H9 (cell line): Measurements from ENCODE around the gene DAB2IP. TPM values are rescaled to one million over a fixed set of nuclear protein-coding genes. Genes with fewer than 3 reads are reported as not detected.

Experiments used
- DNase-seq: peaks from one replicate; pipeline ENCODE4 v3.0.0-alpha.2; 2017
- H2AFZ ChIP-seq: one replicate; pipeline ENCODE4 v1.6.1; 2013; ENCODE audit warnings: mild to moderate bottlenecking, low read length, control low read depth, moderate library complexity
- H2AK5ac ChIP-seq: 2 replicates; pipeline ENCODE4 v1.6.1; 2013; ENCODE audit warnings: low read length, control low read depth, mixed read lengths; ENCODE audit not compliant: insufficient read length
- H2BK120ac ChIP-seq: one replicate; pipeline ENCODE4 v1.6.1; 2013; ENCODE audit warnings: low read depth, mild to moderate bottlenecking, low read length, control low read depth, inconsistent platforms; ENCODE audit not compliant: poor library complexity, severe bottlenecking
- H2BK12ac ChIP-seq: 2 replicates; pipeline ENCODE4 v1.6.1; 2013; ENCODE audit warnings: low read length, control low read depth, mixed read lengths, low read depth; ENCODE audit not compliant: insufficient read length
- H2BK15ac ChIP-seq: 2 replicates; pipeline ENCODE4 v1.6.1; 2013; ENCODE audit warnings: low read depth, low read length, control low read depth
- H2BK20ac ChIP-seq: one replicate; pipeline ENCODE4 v1.6.1; 2013; ENCODE audit warnings: low read depth, mild to moderate bottlenecking, low read length, control low read depth, inconsistent platforms; ENCODE audit not compliant: poor library complexity, severe bottlenecking
- H2BK5ac ChIP-seq: 2 replicates; pipeline ENCODE4 v1.6.1; 2013; ENCODE audit warnings: low read length, control low read depth, mixed read lengths; ENCODE audit not compliant: insufficient read length
- H3K14ac ChIP-seq: 2 replicates; pipeline ENCODE4 v1.6.1; 2013; ENCODE audit warnings: low read length, control low read depth; ENCODE audit not compliant: insufficient read depth
- H3K18ac ChIP-seq: 2 replicates; pipeline ENCODE4 v1.6.1; 2013; ENCODE audit warnings: low read depth, mild to moderate bottlenecking, mixed read lengths, low read length, control low read depth; ENCODE audit not compliant: insufficient read length
- H3K23ac ChIP-seq: 2 replicates; pipeline ENCODE4 v1.6.1; 2013; ENCODE audit warnings: low read length, control low read depth, mixed read lengths, low read depth; ENCODE audit not compliant: insufficient read length
- H3K23me2 ChIP-seq: 2 replicates; pipeline ENCODE4 v1.6.1; 2013; ENCODE audit warnings: low read depth, mild to moderate bottlenecking, mixed read lengths, low read length, control low read depth; ENCODE audit not compliant: insufficient read length, poor library complexity, severe bottlenecking
- H3K27ac ChIP-seq: 2 replicates; pipeline ENCODE4 v1.5.1; 2013; ENCODE audit warnings: low read length, control low read depth, mixed read lengths, low read depth; ENCODE audit not compliant: insufficient read length
- H3K27me3 ChIP-seq: 2 replicates; pipeline ENCODE4 v1.6.1; 2013; ENCODE audit warnings: low read length, control low read depth, inconsistent platforms; ENCODE audit not compliant: insufficient read depth
- H3K4ac ChIP-seq: 2 replicates; pipeline ENCODE4 v1.6.1; 2013; ENCODE audit warnings: low read depth, mild to moderate bottlenecking, control low read depth, inconsistent platforms, low read length, moderate library complexity
- H3K4me1 ChIP-seq: 2 replicates; pipeline ENCODE4 v1.6.1; 2013; ENCODE audit warnings: low read length, control low read depth, inconsistent platforms; ENCODE audit not compliant: insufficient read depth
- H3K4me2 ChIP-seq: 2 replicates; pipeline ENCODE4 v1.6.1; 2013; ENCODE audit warnings: low read length, control low read depth, mixed read lengths; ENCODE audit not compliant: insufficient read length, insufficient read depth
- H3K56ac ChIP-seq: 2 replicates; pipeline ENCODE4 v1.6.1; 2013; ENCODE audit warnings: low read depth, mild to moderate bottlenecking, mixed read lengths, low read length, control low read depth; ENCODE audit not compliant: insufficient read length
- H3K79me1 ChIP-seq: 2 replicates; pipeline ENCODE4 v1.6.1; 2013; ENCODE audit warnings: low read depth, mild to moderate bottlenecking, moderate library complexity, low read length, control low read depth, inconsistent platforms; ENCODE audit not compliant: insufficient read depth, poor library complexity, severe bottlenecking
- H3K79me2 ChIP-seq: 2 replicates; pipeline ENCODE4 v1.6.1; 2013; ENCODE audit warnings: low read length, control low read depth, inconsistent platforms; ENCODE audit not compliant: insufficient read depth
- H3K9ac ChIP-seq: 2 replicates; pipeline ENCODE4 v1.6.1; 2013; ENCODE audit warnings: low read length, control low read depth, mixed read lengths; ENCODE audit not compliant: insufficient read length; ENCODE audit errors: extremely low read depth
- H3K9me3 ChIP-seq: one replicate; pipeline ENCODE4 v1.6.1; 2013; ENCODE audit warnings: low read depth, low read length, inconsistent platforms; ENCODE audit not compliant: control insufficient read depth
- H3T11ph ChIP-seq: one replicate; pipeline ENCODE4 v1.6.1; 2013; ENCODE audit warnings: mild to moderate bottlenecking, low read length, control low read depth, inconsistent platforms
- H4K20me1 ChIP-seq: one replicate; pipeline ENCODE4 v1.6.1; 2013; ENCODE audit not compliant: control insufficient read depth, insufficient read length, insufficient read depth
- H4K5ac ChIP-seq: 2 replicates; pipeline ENCODE4 v1.6.1; 2013; ENCODE audit warnings: low read depth, mild to moderate bottlenecking, mixed read lengths, low read length, control low read depth; ENCODE audit not compliant: insufficient read length
- H4K8ac ChIP-seq: replicated peaks from 2 replicates; pipeline ENCODE4 v1.6.1; 2013; ENCODE audit warnings: low read length, control low read depth, mixed read lengths, low read depth; ENCODE audit not compliant: insufficient read length
- H4K91ac ChIP-seq: 2 replicates; pipeline ENCODE4 v1.6.1; 2013; ENCODE audit warnings: low read depth, mild to moderate bottlenecking, moderate library complexity, mixed read lengths, low read length, control low read depth; ENCODE audit not compliant: insufficient read length
- H3K27ac Mint-ChIP-seq, 3 experiments: 2 replicates in 2 of 3; 3 replicates in 1 of 3; pipeline ENCODE4 v1.8.0; 2020 to 2021; ENCODE audit warnings: mixed read lengths in 3 of 3, mild to moderate bottlenecking in 1 of 3, moderate library complexity in 1 of 3
- H3K27me3 Mint-ChIP-seq: 2 replicates; pipeline ENCODE4 v1.8.0; 2021; ENCODE audit warnings: low read depth, mild to moderate bottlenecking, moderate library complexity, mixed read lengths
- H3K36me3 Mint-ChIP-seq, 3 experiments: 2 replicates in 2 of 3; 3 replicates in 1 of 3; pipeline ENCODE4 v1.8.0; 2020 to 2021; ENCODE audit warnings: low read depth in 3 of 3, mixed read lengths in 3 of 3; ENCODE audit not compliant: insufficient read depth in 1 of 3
- H3K4me1 Mint-ChIP-seq, 2 experiments: 2 replicates each; pipeline ENCODE4 v1.8.0; 2020; ENCODE audit warnings: mixed read lengths in 2 of 2
- H3K4me3 Mint-ChIP-seq, 2 experiments: 2 replicates in 1 of 2; 3 replicates in 1 of 2; pipeline ENCODE4 v1.8.0; 2020 to 2021; ENCODE audit warnings: mild to moderate bottlenecking in 2 of 2, mixed read lengths in 2 of 2, moderate library complexity in 1 of 2
- H3K9me3 Mint-ChIP-seq, 2 experiments: 2 replicates in 1 of 2; 3 replicates in 1 of 2; pipeline ENCODE4 v1.8.0; 2020; ENCODE audit warnings: mild to moderate bottlenecking in 2 of 2, mixed read lengths in 2 of 2, moderate library complexity in 1 of 2
- WGBS: extraction: QIAGEN DNeasy Blood & Tissue Kit; methylation state at CpG from one replicate; pipeline ENCODE4 v1.1.7; 2013; ENCODE audit warnings: missing lambda C conversion rate, low lambda C conversion rate, mixed read lengths; ENCODE audit not compliant: insufficient read length; ENCODE audit errors: extremely low coverage; 5-methylcytosine and 5-hydroxymethylcytosine counted together
- total RNA-seq: library from RNA; stranded (reverse); gene quantifications from 2 replicates; pipeline ENCODE4 v1.2.1, GENCODE V29; 2021
- TF ChIP-seq, protein P1 (sequence below): fragments of 200-600 bp; sonication (generic); conservative IDR thresholded peaks from 3 replicates; pipeline ENCODE4 v1.8.0; 2021; ENCODE audit warnings: antibody characterized with exemption, mild to moderate bottlenecking

DAB2IP gene
- total RNA-seq, 1 experiment from 2014 or later = 22.6 TPM

DNA sequence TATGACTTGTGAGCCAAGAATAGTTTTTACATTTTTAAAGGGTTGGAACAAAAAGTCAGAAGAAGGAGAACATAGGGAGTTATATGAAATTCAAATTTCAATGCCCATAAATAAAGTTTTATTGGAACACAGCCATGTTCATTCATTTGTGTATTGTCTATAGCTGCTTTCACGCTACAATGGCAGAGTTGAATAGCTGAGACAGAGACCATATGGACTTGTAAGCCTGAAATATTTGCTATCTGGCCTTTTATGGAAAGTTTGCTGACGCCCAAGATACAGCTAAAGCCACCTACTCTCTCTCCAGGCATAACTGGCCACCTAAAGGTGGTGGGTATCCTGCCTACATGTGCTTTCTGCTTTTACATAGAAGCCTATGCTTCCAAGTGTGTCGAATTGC, 10.9 kb downstream of the DAB2IP start:
- Histone ChIP-seq H2BK5ac (no peak overlapping the region), H2BK20ac (no peak overlapping the region), H3K79me1 (no peaks in the 10 kb centered on the region), H3K9ac (no peak overlapping the region), H3K27ac (no peak overlapping the region), H2AFZ (no peak overlapping the region), H3K23me2 (no peaks in the 10 kb centered on the region), H3K79me2 (no peaks in the 10 kb centered on the region; the same call in 1 of the 2 replicates), H4K91ac (no peak overlapping the region), H3K14ac (no peak overlapping the region), H3K23ac (no peak overlapping the region), H3K4me2 (no peak overlapping the region), H2BK120ac (no peak overlapping the region), H3K4ac (no peak overlapping the region), H4K20me1 (peaks cover 4% of the 10 kb centered on the region), H3T11ph (no peak overlapping the region), H3K4me1 (no peaks in the 10 kb centered on the region), H2BK12ac (no peak overlapping the region), H3K18ac (no peak overlapping the region), H4K5ac (no peak overlapping the region), H2BK15ac (no peak overlapping the region), H3K9me3 (no peaks in the 10 kb centered on the region), H2AK5ac (no peak overlapping the region), H3K27me3 (no peaks in the 10 kb centered on the region), H4K8ac (no peak overlapping the region), H3K56ac (no peak overlapping the region)
- Mint-ChIP-seq H3K27me3 (no peaks in the 10 kb centered on the region; the same call in 1 of the 2 replicates), H3K27ac (no peak overlapping the region), H3K4me1 (peaks cover 22 to 28% of the 10 kb centered on the region in 2 experiments), H3K36me3 (peaks cover 0 to 7% (median 2%) of the 10 kb centered on the region in 3 experiments; a peak in 2 of 7 replicates), H3K9me3 (no peaks in the 10 kb centered on the region), H3K4me3 (no peak overlapping the region)
- no CpG with 5 or more reads among the region's 3 CpGs for WGBS
- no peak for DNase-seq
- TF ChIP-seq, protein P1, sequence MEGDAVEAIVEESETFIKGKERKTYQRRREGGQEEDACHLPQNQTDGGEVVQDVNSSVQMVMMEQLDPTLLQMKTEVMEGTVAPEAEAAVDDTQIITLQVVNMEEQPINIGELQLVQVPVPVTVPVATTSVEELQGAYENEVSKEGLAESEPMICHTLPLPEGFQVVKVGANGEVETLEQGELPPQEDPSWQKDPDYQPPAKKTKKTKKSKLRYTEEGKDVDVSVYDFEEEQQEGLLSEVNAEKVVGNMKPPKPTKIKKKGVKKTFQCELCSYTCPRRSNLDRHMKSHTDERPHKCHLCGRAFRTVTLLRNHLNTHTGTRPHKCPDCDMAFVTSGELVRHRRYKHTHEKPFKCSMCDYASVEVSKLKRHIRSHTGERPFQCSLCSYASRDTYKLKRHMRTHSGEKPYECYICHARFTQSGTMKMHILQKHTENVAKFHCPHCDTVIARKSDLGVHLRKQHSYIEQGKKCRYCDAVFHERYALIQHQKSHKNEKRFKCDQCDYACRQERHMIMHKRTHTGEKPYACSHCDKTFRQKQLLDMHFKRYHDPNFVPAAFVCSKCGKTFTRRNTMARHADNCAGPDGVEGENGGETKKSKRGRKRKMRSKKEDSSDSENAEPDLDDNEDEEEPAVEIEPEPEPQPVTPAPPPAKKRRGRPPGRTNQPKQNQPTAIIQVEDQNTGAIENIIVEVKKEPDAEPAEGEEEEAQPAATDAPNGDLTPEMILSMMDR = no peak
